M059J (cell line): Measurements from ENCODE around the gene CCDC167. TPM values are rescaled to one million over a fixed set of nuclear protein-coding genes. Genes with fewer than 3 reads are reported as not detected.

ENCODE experiments used
- DNase-seq: peaks from one replicate; pipeline ENCODE4 v3.0.0-alpha.2; 2012; ENCODE audit warnings: low read depth
- total RNA-seq: library from RNA; depleted of rRNA; stranded (reverse); fragments of >200 nt; shearing (Covaris generic); gene quantifications from 2 replicates; pipeline ENCODE4 v1.2.3, GENCODE V29; 2014

Gene CCDC167
- total RNA-seq, 1 experiment from 2014 or later, result 61.9 TPM

- DNase-seq, result peak; percentile 38
Measured at GRCh38 chr6:37489697-37490336, 9.9 kb downstream of the CCDC167 start.

- no peak for DNase-seq
Measured at GRCh38 chr6:37488476-37488875, 11.2 kb downstream of the CCDC167 start.

GRCh38 chr6:37487591-37488380 lies 11.9 kb downstream of the CCDC167 start:
- DNase-seq, result no peak

- DNase-seq, result no peak
Measured at GRCh38 chr6:37486121-37486839, 13.4 kb downstream of the CCDC167 start.

GRCh38 chr6:37485291-37485702 lies 14.4 kb downstream of the CCDC167 start:
- no peak for DNase-seq

GRCh38 chr6:37484786-37485170 lies 14.9 kb downstream of the CCDC167 start:
- DNase-seq, result no peak

GRCh38 chr6:37483917-37484785 lies 15.5 kb downstream of the CCDC167 start:
- DNase-seq, result peak; percentile 52

- DNase-seq, result no peak
Measured at GRCh38 chr6:37483252-37483901, 16.3 kb downstream of the CCDC167 start.

- no peak for DNase-seq
Measured at GRCh38 chr6:37482606-37483251, 17.0 kb downstream of the CCDC167 start.

- no peak for DNase-seq
Measured at GRCh38 chr6:37481711-37482605, 17.7 kb downstream of the CCDC167 start.

GRCh38 chr6:37480951-37481534 lies 18.6 kb downstream of the CCDC167 start:
- DNase-seq, result no peak

GRCh38 chr6:37480118-37480736 lies 19.5 kb downstream of the CCDC167 start:
- peak; percentile 45 for DNase-seq

GRCh38 chr6:37479266-37479854 lies 20.3 kb downstream of the CCDC167 start:
- DNase-seq, result no peak

GRCh38 chr6:37478827-37479226 lies 20.9 kb downstream of the CCDC167 start:
- DNase-seq, result no peak

GRCh38 chr6:37477656-37478435 lies 21.8 kb downstream of the CCDC167 start:
- no peak for DNase-seq

GRCh38 chr6:37477191-37477590 lies 22.5 kb downstream of the CCDC167 start:
- DNase-seq, result no peak

- DNase-seq, result no peak
Measured at GRCh38 chr6:37474316-37474715, 25.4 kb downstream of the CCDC167 start.
